ENCODE measurements around the gene PPP6R3. TPM values are rescaled to one million over a fixed set of nuclear protein-coding genes. Genes with fewer than 3 reads are reported as not detected.
"Not testable (repeated sequence)": the region's sequence is repeated elsewhere in the genome, so short reads cannot be mapped to it uniquely, and the experiment has no call there.

The PPP6R3 gene
- total and polyA plus RNA-seq, 2 of the 13 experiments (the other 11 are each of a cell fraction or from before 2014, with no cell fraction given) = 41.2 to 83.4 TPM

DNA sequence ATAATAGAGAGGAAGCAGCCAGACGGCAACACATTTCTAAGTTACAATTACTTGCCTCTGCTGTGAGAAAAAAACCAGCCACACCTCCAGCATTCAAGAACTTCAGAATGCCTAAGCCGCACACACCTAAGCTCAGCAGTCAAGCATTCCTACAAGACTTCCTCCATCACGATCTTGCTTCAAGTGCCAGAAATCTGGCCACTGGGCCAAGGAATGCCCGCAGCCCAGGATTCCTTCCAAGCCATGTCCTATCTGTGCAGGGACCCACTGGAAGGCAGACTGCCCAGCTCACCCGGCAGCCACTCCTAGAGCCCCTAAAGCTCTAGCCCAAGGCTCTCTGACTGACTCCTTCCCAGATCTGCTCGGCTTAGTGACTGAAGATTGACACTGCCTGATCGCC is 165.7 kb downstream of the PPP6R3 start:
- in situ Hi-C loops (cut with HindIII; ENCODE audit: extremely low pct_ligation_motif_present, low pct_unique_long_range_greater_than_20kb) = loop anchor here (25.0 kb wide), 1 partner anchor 261 kb away; no protein-coding TSS in a partner anchor
- H3K36me3 ChIP-seq (replicated peaks in 1 of 2; ENCODE audit: control insufficient read depth in 1 of 2, insufficient read depth in 2 of 2, low read length in 2 of 2); H3K4me3 ChIP-seq (replicated peaks in 1 of 3; ENCODE audit: insufficient read depth in 1 of 3, low read depth in 2 of 3, low read length in 3 of 3); H3K27me3 ChIP-seq (ENCODE audit: control insufficient read depth in 1 of 2, insufficient read depth in 2 of 2, low read length in 2 of 2); H3K4me2 ChIP-seq (ENCODE audit: low read depth, low read length); intact Hi-C loops (cut with micrococcal nuclease; ENCODE audit: unreplicated experiment); POLR2A ChIA-PET; H4K20me1 ChIP-seq (ENCODE audit: insufficient read depth, low read length); H2AFZ ChIP-seq (ENCODE audit: low read length); DNase-seq (ENCODE audit: low spot score); ATAC-seq; H3K9me3 ChIP-seq (ENCODE audit: low read length); H3K27ac ChIP-seq (ENCODE audit: extremely low read length, insufficient read depth, low read length); H3K79me2 ChIP-seq (ENCODE audit: insufficient read depth, low read length); CTCF ChIA-PET (ENCODE audit: low intra/inter-chr PET ratio, low total read pairs); BruUV-seq (replicated peaks); H3K9ac ChIP-seq (ENCODE audit: insufficient read depth, low read depth, low read length); FAIRE-seq; H3K4me1 ChIP-seq (ENCODE audit: insufficient read depth, low read length): not testable (repeated sequence)
- WGBS (ENCODE audit: low lambda C conversion rate) = 40% methylated on average over 7 of the region's 7 CpGs

DNA sequence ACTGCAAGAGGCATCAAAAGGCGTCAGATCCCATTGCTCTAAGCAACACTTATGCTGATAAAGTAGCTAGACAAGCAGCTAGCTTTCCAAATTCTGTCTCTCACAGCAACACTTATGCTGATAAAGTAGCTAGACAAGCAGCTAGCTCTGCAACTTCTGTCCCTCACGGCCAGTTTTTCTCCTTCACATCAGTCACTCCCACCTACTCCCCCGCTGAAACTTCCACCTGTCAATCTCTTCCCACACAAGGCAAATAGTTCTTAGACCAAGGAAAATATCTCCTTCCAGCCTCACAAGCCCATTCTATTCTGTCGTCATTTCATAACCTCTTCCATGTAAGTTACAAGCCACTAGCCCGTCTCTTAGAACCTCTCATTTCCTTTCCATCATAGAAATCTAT is 168.3 kb downstream of the PPP6R3 start:
- H3K4me3 ChIP-seq (replicated peaks in 1 of 3; ENCODE audit: insufficient read depth in 1 of 3, low read depth in 2 of 3, low read length in 3 of 3); H3K27ac ChIP-seq (ENCODE audit: extremely low read length, insufficient read depth, low read length); intact Hi-C loops (cut with micrococcal nuclease; ENCODE audit: unreplicated experiment); H3K36me3 ChIP-seq (replicated peaks in 1 of 2; ENCODE audit: control insufficient read depth in 1 of 2, insufficient read depth in 2 of 2, low read length in 2 of 2); H3K27me3 ChIP-seq (ENCODE audit: control insufficient read depth in 1 of 2, insufficient read depth in 2 of 2, low read length in 2 of 2); DNase-seq (ENCODE audit: low spot score); FAIRE-seq; H3K79me2 ChIP-seq (ENCODE audit: insufficient read depth, low read length); H2AFZ ChIP-seq (ENCODE audit: low read length); H3K9ac ChIP-seq (ENCODE audit: insufficient read depth, low read depth, low read length); BruUV-seq (replicated peaks); H3K9me3 ChIP-seq (ENCODE audit: low read length); H3K4me2 ChIP-seq (ENCODE audit: low read depth, low read length); CTCF ChIA-PET (ENCODE audit: low intra/inter-chr PET ratio, low total read pairs); ATAC-seq; H3K4me1 ChIP-seq (ENCODE audit: insufficient read depth, low read length); H4K20me1 ChIP-seq (ENCODE audit: insufficient read depth, low read length); POLR2A ChIA-PET: not testable (repeated sequence)
- in situ Hi-C loops (cut with HindIII; ENCODE audit: extremely low pct_ligation_motif_present, low pct_unique_long_range_greater_than_20kb) = loop anchor here (25.0 kb wide), 1 partner anchor 258 kb away; no protein-coding TSS in a partner anchor
- WGBS (ENCODE audit: low lambda C conversion rate) = 21% methylated on average over 4 of the region's 5 CpGs

DNA sequence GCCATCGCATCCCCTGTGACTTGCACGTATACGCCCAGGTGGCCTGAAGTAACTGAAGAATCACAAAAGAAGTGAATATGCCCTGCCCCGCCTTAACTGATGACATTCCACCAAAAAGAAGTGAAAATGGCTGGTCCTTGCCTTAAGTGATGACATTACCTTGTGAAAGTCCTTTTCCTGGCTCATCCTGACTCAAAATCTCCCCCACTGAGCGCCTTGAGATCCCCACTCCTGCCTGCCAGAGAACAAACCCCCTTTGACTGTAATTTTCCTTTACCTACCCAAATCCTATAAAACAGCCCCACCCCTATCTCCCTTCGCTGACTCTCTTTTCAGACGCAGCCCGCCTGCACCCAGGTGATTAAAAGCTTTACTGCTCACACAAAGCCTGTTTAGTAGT is 171.8 kb downstream of the PPP6R3 start:
- CTCF ChIA-PET (ENCODE audit: low intra/inter-chr PET ratio, low total read pairs) = interaction anchor here (0.8 to 2.6 kb wide), 2 partner anchors 166 to 456 kb away, joined by 7 to 14 read pairs; no protein-coding TSS in a partner anchor
- H2AFZ ChIP-seq (ENCODE audit: low read length); H3K36me3 ChIP-seq (replicated peaks in 1 of 2; ENCODE audit: control insufficient read depth in 1 of 2, insufficient read depth in 2 of 2, low read length in 2 of 2); DNase-seq (ENCODE audit: low spot score); H3K27me3 ChIP-seq (ENCODE audit: control insufficient read depth in 1 of 2, insufficient read depth in 2 of 2, low read length in 2 of 2); BruUV-seq (replicated peaks); H3K4me3 ChIP-seq (replicated peaks in 1 of 3; ENCODE audit: insufficient read depth in 1 of 3, low read depth in 2 of 3, low read length in 3 of 3); H3K9ac ChIP-seq (ENCODE audit: insufficient read depth, low read depth, low read length); ATAC-seq; H3K79me2 ChIP-seq (ENCODE audit: insufficient read depth, low read length); H4K20me1 ChIP-seq (ENCODE audit: insufficient read depth, low read length); FAIRE-seq; POLR2A ChIA-PET; H3K4me1 ChIP-seq (ENCODE audit: insufficient read depth, low read length); H3K4me2 ChIP-seq (ENCODE audit: low read depth, low read length); H3K27ac ChIP-seq (ENCODE audit: extremely low read length, insufficient read depth, low read length); H3K9me3 ChIP-seq (ENCODE audit: low read length): not testable (repeated sequence)
- WGBS (ENCODE audit: low lambda C conversion rate) = 67% methylated on average over 8 of the region's 8 CpGs
- intact Hi-C loops (cut with micrococcal nuclease; ENCODE audit: unreplicated experiment) (loop anchor here (2.0 kb wide), 1 partner anchor 456 kb away; no protein-coding TSS in a partner anchor), in situ Hi-C loops (cut with HindIII; ENCODE audit: extremely low pct_ligation_motif_present, low pct_unique_long_range_greater_than_20kb) (loop anchor here (25.0 kb wide), 1 partner anchor 255 kb away; no protein-coding TSS in a partner anchor)
